Astrocyte of the hippocampus (primary cell): ENCODE data around the gene GPRIN2.
"Not testable (repeated sequence)": the region's sequence is repeated elsewhere in the genome, so short reads cannot be mapped to it uniquely, and the experiment has no call there.

Experiments
- DNase-seq: peaks from one replicate; pipeline ENCODE4 v3.0.0; 2011; ENCODE audit warnings: low read depth, low spot score

The GPRIN2 gene

DNA sequence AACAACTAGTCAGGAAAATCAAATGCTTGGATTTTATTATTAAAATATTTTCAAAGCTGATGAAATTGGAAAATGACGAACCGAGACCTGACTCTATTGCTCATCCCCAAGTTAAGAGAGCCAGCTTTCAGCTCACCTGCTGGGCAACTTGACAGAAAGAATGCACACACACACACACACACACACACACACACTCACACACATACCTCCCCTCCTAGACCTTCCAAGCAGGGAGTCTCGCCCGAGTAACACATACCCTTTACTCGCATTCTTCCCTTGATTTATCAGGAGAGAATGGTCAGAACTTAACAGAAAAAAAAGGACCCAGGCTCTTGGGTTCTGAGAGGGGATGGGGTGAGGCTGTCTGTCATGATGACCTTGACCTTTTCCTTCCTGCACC is 19.1 kb downstream of the GPRIN2 start:
- no peak for DNase-seq

DNA sequence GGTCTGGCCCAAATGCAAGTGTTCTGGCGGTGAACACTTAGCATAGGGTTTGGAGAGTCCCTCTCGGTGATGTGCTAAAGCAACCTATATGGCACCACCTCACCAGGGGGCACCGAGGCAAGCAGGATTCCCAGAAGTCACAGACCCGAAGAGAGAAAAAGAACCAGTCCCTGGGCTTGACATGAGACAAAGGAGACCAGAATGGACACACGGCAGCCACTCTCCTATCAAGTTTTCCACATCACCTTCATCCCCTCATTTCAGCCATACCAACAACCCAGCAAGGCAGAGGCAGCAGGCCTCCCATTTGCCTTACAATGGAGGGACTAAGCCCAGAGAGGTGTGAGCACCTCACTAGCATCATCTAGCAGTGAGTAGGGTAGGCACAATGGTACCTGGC is 19.7 kb downstream of the GPRIN2 start:
- no peak for DNase-seq

DNA sequence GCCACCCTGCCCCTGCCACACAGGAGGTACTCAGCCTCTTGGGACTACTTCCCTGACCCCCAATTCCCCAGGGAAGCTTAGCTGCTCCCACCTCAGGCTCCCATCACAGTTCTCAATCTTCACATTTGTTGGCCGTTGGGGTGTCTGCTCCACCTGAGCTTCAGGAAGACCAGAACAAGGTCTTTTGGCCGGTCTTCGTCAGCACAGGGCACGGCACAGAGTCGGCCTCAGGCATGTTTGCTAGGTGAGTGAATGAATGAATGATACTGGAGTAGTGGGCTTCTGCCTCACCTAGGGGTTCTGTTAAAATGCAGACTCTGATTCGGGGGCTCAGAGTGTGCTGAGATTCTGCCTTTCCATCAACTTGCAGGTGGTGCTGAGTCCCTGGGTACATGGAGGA is 20.3 kb downstream of the GPRIN2 start:
- DNase-seq, result no peak

DNA sequence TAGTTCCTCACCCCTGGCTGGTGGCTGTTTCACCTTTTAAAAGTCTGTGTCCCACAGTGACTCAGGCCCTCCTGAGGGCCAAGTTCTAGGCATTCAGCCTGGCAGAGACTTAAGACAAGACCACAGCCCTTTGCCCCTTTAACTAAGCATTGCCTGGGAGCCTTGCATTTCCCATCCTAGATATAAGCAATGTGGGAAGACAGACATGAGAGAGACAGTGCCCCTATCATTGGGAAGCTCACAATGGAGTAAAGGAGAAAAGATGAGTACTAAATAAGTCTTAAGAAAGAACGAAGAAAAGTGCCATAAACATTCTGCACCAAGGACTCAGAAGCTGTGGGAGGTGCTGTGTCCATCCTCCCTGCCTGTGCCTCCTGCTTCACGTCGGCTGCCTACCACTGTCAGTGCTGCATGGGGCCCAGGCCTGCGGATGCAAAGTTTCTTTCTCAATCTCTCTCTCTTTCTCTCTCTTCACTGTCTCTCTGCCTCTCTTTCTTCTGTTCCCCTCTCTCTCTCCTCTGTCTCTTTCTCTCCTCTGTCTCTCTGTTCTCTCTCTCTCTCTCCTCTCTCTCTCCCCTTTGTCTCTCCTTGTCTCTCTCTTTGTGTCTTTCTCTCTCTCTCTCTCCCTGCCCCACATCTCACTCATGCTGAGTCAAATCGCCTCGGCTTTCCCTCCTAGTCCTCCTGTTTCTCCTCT is 21.5 kb downstream of the GPRIN2 start:
- no peak for DNase-seq

DNA sequence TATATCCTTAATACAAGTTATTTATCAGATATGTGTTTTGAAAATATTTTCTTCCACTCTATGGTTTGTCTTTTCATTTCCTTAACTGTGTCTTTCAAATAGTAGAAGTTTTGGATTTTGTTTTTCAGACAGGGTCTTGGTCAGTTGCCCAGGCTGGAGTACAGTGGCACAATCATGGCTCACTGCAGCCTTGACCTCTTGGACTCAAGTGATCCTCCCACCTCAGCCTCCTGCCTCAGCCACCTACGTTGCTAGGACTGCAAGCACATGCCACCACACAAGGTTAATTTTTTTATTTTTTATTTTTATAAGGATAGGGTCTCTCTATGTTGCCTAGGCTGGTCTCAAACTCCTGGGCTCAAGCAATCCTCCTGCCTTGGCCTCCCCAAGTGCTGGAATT is 24.2 kb downstream of the GPRIN2 start:
- DNase-seq, result not testable (repeated sequence)

DNA sequence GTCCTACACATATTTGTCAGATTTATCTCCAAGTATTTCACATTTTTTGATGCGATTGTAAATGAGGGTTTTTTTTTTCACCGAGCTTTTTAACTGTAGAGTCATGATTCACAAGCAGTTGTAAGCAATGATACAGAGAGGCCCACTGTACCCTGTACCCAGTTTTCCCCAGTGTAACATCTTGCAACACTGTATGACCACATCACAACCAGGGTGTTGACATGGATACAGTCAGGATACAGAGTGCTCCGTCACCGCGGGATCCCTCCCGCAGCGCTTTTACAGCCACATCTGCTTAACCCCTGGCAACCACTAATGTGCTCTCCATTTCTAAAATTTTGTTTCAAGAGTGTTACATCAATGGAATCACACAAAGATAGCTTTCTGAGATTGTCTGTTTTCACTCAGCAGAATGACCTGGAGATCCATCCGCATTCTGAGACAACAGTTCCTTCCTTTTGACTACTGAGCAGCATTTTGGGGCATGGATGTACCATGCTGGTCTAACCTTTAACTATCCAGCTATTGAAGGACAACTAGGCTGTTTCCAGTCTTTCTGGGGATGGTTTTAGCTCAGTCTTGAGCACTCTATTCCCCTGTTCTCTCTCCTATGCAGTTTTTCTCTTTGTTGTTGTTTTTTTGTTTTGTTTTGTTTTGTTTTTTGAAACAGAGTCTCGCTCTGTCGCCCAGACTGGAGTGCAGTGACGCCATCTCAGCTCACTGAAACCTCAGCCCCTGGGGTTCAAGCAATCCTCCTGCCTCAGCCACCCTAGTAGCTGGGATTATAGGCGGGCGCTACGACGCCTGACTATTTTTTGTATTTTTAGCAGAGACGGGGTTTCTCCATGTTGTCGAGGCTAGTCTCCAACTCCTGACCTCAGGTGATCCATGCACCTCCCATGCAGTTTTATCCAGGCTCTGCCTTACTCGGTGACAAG is 25.9 kb downstream of the GPRIN2 start:
- no peak for DNase-seq

DNA sequence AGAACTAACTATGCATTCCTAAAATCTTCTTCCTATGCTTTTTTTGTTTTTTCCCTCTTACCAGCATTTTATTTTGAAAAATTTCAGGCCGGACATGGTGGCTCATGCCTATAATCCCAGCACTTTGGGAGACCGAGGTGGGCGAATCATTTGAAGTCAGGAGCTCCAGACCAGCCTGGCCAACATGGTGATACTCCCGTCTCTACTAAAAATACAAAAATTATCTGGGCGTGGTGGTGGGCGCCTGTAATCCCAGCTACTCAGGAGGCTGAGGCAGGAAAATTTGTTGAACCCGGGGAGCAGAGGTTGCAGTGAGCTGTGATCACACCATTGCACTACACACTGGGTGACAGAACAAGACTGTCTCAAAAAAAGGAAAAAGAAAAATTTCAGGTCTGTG is 26.7 kb downstream of the GPRIN2 start:
- not testable (repeated sequence) for DNase-seq

DNA sequence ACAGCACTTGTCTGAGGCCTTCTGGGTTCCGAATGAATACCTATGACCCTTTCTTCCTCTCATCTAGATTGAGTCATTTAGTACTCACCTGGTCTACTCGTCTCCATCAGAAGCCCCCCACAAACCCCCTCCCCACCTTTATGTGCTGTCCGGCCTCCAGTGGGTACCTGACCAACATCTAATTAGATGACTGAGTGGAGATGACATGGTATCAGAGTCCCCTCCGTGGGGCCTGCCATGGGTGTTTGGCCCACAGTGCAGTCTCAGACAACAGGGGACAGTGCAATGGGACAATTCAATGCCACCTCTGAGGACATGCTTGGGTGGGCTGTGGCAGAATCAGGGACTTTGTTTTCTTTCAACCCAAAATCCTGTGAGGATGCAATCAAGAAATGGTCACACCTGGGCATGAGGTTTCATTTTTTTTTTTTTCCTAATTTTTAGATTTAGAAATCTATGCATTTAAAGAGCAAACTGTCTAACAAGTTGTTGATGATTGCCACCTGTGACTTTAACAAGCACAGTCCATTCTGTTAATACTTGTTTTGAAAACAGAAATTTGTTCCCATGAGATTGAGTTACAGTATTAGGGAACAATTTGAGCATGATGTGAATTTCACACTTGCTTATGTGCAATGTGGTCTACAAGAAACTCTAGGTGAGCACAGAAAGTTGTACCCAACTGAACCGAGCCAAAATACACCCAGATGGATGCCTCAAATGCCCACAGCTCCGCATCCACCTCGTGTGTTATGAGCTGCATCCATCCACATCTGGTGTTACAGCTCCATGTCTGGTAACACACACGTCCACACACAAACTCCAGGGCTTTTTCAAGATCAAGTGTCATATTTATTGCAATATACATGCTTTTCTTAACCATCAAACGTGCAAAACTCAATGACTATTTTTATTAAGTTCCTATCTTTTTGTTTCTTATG is 27.5 kb downstream of the GPRIN2 start:
- DNase-seq, result no peak

DNA sequence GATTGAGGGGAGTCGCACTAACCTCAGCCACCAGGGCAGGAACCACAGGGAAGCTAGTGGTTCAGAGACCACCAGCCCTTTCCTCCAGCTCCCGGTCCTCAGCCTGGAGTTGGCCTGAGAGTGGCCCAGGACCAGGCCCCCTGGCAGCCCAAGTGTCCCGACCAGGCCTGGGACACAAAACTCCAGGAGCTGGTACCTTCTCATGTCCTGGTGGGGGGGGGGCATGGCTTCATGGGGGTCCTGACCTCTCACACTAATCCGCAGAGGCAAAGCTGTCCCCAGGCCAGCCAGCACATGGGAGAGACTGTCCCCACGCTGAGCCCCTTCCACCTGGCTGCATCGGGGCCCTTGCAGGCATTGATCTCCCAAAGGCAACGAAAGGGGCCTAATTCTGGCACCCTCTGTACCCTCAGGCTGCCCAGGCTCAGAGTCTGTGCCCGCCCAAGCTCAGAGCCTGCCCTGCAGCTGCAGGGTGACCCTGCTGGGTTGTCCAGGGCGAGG is 28.2 kb downstream of the GPRIN2 start:
- DNase-seq, result no peak

DNA sequence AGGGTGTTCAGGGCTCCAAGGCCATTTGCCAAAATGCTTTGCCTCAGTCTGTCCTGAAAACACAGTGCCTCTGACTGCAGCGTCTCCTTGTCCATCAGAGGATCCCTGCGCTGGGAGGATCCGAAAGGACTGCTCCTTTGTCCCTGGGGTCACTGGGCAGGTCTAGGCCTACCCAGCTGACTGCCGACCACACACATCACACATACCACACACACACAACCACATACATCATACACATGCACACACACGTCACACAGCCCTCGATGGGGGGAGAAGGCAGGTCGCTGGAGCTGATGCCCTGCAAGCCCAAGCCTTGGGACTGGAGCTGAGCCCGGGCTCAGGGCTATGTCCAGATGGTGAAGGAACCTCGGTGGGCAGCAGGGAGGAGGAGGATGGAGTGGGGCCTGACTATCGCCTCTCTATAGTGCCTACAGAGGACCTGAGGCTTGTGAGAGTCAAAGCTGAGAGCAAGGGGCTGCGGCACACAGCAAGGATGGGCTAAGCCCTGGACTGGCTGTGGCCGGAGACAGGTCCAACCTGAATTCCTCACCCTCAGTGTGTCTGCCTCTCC is 29.1 kb downstream of the GPRIN2 start:
- DNase-seq, result no peak

DNA sequence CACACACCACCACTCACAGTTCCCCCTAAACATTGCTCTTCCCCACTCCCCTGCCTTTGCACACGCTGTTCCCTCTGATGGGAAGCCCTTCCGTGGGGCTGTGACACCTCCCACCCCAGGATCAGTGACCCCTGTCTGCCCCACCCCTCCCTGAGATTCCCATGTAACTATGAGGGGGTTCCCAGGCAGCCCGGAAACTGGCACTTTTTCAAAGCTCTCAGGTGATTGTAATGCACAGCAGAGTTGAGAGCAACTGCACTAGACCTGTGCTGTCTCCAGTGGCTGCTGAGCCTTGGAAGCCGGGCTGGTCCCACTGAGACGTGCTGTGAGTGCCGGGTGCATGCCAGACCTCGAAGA is 29.8 kb downstream of the GPRIN2 start:
- DNase-seq, result no peak

DNA sequence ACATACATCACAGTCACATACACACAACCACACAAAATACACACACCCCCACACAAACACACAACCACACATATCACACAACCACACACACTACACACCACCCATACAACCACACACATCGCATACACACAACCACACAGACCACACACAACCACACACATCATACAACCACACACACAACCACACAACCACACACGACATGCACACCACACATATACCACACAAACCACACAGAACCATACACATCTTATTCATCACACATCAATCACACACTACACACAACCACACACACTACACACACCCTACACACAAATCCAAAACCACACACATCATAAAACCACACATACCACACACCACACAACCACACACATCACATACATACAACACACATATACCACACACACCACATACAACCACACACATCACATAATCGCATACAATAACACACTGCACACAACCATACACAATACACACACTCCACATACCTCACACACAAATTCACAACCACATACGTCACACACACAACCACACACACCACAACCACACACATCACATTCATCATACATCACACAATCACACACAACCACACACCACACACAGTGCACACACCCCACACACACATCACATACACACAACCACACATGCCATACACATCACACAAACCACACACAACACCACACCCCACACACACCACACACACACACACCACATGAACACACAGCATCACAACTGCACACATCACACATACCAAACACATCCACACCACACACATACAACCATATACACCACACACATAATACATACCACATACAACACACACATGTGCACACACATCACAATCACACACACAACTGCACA is 30.4 kb downstream of the GPRIN2 start:
- DNase-seq, result no peak

DNA sequence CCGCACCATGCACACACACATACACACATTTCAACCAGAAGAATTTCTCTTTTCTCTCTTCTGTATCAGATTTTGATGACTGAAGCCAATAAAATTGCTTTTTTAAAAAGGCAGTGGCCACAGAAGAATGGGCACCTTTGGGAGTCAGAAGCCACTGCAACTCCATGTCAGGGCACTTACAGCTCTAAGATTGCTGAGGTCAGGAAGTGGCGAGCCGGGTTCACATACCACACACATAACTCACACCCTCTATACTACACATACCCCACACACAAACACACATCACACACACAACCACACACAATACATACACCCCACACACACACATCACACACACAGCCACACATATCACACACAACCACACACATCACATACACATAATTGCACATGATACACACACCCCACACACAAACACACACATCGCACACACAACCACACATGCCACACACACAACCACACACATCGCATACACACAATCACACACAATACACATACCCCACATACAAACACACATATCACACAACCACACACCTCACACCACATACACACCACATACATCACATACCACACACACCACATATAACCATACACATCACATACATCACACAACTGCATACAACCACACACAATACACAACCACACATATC is 31.2 kb downstream of the GPRIN2 start:
- peak; percentile 65 for DNase-seq

DNA sequence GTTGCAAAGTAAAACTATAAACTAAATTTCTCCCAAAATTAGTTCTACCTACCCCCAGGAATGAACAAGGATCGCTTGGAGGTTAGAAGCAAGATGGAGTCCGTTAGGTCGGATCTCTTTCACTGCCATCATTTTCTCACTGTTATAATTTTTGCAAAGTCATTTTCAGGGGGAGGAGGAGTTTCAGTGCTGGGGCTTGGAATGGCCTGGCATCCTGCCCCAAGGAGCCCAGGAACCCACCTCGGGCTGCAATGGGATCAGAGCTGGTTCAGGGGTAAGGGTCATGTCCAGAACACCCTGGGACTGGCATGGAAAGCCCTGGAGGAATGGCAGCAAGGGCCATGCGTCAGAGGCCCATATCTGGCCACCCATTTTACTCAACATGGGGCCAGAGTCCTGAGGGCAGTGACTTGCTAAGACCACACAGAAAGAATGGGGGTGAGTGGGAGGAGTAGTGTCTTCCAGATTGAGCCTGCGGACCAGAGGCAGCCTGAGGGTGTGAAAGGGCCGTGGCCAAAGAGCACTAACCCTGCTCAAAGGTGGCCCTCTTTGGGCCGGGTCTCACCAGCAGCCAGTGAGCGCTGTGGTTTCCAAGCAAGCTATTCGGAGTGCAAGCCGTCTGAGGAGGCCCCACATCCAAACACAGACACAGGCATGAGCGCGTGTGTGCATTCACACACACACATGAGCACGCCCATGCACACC is 31.8 kb downstream of the GPRIN2 start:
- DNase-seq, result no peak

DNA sequence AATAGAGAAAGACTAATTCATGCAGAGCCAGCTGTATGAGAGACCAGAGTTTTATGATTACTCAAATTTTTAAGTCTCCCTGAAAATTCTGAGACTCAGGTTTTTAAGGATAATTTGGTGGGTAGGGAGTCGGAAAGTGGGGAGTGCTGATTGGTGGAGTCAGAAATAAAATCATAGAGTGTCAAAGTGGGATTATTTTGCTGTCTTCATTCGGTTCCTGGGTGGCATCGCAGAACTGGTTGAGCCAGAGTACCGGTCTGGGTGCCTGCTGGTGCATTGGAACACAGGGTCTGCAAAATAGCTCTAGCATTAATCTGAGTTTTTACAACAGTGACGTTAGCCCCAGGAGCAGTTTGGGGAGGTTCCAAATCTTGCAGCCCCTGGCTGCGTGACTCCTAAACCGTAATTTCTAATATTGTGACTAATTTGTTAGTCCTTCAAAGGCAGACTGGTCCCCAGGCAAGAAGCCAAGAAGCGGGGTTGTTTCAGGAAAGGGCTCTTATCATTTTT is 32.4 kb downstream of the GPRIN2 start:
- DNase-seq, result peak; percentile 84

DNA sequence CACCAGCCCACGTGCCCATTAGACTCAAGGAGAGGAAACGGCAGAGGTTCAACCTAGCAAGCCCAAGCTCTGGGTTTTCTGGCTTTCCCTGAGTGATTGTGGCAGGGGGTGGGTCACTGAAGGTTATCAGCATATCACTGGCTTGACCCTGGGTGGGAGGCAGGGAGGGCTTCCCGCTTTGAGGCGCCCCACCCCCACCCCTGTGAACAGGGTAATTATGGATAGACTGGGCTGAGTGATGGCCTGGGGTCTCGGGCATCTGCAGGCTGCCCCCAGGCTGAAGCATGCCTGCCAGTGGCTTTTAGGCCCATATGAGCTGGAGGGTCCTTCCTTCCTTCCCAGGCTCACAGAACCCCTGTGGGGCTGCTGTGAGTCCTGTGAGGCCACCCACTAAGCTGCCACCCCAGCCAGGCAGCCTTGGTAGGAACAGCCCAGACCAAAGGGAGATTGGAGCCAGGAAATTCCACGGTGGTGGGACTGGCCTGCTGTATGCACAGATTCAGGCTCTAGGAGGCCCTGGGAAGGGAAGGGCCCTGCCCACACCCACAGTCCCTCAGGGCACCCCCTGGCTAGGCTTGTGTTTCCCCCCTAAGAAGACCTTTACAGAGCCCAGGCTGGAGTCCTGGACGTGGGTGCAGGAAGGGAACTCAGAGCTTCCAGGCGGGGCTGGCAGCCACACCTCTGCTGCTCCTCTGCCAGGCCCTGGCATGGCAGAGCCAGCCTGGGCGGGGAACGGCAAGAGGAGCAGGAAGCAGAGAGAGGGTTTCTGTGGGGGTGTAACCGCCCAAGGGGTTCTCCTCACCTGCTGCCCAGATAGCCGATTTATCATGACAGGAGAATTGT is 33.1 kb downstream of the GPRIN2 start:
- DNase-seq, result peak; percentile 63

DNA sequence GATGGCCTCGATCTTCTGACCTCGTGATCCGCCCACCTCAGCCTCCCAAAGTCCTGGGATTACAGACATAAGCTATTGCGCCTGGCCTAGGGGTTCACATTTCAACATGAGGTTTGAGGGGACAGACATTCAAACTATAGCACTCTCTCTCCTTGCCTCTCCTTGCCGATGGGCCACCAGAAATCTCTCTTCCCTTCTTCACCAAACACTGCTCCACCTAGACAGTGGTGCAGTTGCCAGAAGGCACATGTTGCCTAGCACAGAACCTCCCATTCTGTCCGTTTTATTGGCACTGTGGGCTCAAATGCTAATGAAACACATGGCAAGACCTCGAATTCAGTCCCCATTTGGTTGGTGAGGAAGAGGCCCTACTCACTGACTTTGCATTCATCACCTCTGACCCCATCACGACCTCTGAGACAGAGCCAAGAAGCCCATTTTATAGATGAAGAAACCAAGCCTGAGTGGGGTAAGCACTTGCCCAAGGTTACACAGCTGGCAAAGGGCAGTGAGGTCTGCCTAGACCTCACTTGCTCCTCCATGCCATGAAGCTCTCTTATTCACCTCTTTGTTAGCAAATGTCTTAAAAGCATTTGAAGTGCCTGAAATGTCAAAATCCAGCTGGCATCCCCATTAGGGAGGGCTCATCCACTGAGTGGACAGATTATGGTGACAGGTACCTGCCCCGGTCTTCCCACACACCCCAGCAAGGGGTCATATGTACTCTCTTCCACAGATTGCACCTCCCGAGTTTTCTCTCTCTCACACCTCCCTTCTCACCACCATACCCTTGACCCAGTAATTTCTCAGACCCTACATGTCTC is 34.0 kb downstream of the GPRIN2 start:
- no peak for DNase-seq
